A673 (cell line): ENCODE results near the gene MAP1LC3B2. TPM values are rescaled to one million over a fixed set of nuclear protein-coding genes. Genes with fewer than 3 reads are reported as not detected.

Source experiments
- BruUV-seq: library from RNA; stranded (reverse); fragments of 400-500 nt; replicated peaks from 2 replicates; lab custom pipeline; 2021; lab: Mats Ljungman, UMichigan
- CTCF ChIA-PET: fragments of 300-600 bp; sonication (Branson Sonifier 250); formaldehyde crosslinking; loops from one replicate; lab custom pipeline; 2022; ENCODE audit warnings: antibody characterized with exemption; lab: Charles Lee
- POLR2A ChIA-PET: fragments of 300-600 bp; sonication (Branson Sonifier 250); formaldehyde crosslinking; loops from one replicate; lab custom pipeline; 2022; ENCODE audit warnings: antibody characterized with exemption; ENCODE audit not compliant: low non-redundant PET; lab: Charles Lee
- DNase-seq: peaks from one replicate; pipeline ENCODE4 v3.0.0-alpha.2; 2015; ENCODE audit warnings: low spot score
- H3K27ac ChIP-seq: fragments of 200-600 bp; sonication (generic); 2 replicates; pipeline ENCODE4 v1.5.1; 2016; ENCODE audit warnings: mixed run types, low read depth, mild to moderate bottlenecking, mixed read lengths, antibody characterized with exemption, low read length; ENCODE audit not compliant: poor library complexity, severe bottlenecking
- H3K27me3 ChIP-seq: fragments of 200-600 bp; sonication (generic); replicated peaks from 2 replicates; pipeline ENCODE4 v1.6.1; 2017; ENCODE audit warnings: mixed run types, low read depth, mild to moderate bottlenecking, mixed read lengths, antibody characterized with exemption, low read length; ENCODE audit not compliant: insufficient read depth, poor library complexity
- H3K36me3 ChIP-seq: fragments of 200-600 bp; sonication (generic); 2 replicates; pipeline ENCODE4 v1.6.1; 2016; ENCODE audit warnings: mixed run types, mild to moderate bottlenecking, mixed read lengths, antibody characterized with exemption, low read length; ENCODE audit not compliant: insufficient read depth, poor library complexity, severe bottlenecking
- H3K4me1 ChIP-seq: fragments of 200-600 bp; sonication (generic); 2 replicates; pipeline ENCODE4 v1.6.1; 2017; ENCODE audit warnings: mixed run types, mild to moderate bottlenecking, mixed read lengths, antibody characterized with exemption, low read length; ENCODE audit not compliant: insufficient read depth, poor library complexity, severe bottlenecking
- H3K4me3 ChIP-seq: fragments of 200-600 bp; sonication (generic); 2 replicates; pipeline ENCODE4 v1.5.1; 2016; ENCODE audit warnings: low read depth, mixed run types, mild to moderate bottlenecking, mixed read lengths, low read length; ENCODE audit not compliant: poor library complexity, severe bottlenecking
- H3K9me3 ChIP-seq: fragments of 200-600 bp; sonication (generic); 2 replicates; pipeline ENCODE4 v1.6.1; 2016; ENCODE audit warnings: mixed run types, low read depth, mild to moderate bottlenecking, mixed read lengths, antibody characterized with exemption, low read length; ENCODE audit not compliant: poor library complexity, severe bottlenecking
- CTCF ChIP-seq: fragments of 300-800, 200-600 bp; sonication (generic); conservative IDR thresholded peaks from 2 replicates; pipeline ENCODE4 v1.5.1; 2017; ENCODE audit warnings: low read depth, mild to moderate bottlenecking, antibody characterized with exemption, low read length, moderate library complexity, mixed read lengths
- EZH2 ChIP-seq: fragments of 200-600 bp; sonication (generic); IDR thresholded peaks from 2 replicates; pipeline ENCODE4 v1.6.1; 2017; ENCODE audit warnings: borderline replicate concordance, low read depth, mild to moderate bottlenecking, mixed read lengths, antibody characterized with exemption, low read length; ENCODE audit not compliant: poor library complexity, severe bottlenecking
- intact Hi-C: fragments of 100-400 bp; cut with micrococcal nuclease; formaldehyde crosslinking; loops from one replicate; pipeline ENCODE4 v1.10.0; 2022; ENCODE audit not compliant: unreplicated experiment
- total RNA-seq: library from RNA; stranded (reverse); gene quantifications from 2 replicates; pipeline ENCODE4 v1.2.3, GENCODE V29; 2021

MAP1LC3B2 gene
- total RNA-seq, 1 experiment from 2014 or later: 1.7 TPM

GRCh38 chr12:116607039-116607438 lies 47.9 kb downstream of the MAP1LC3B2 start:
- ChIA-PET CTCF (no interaction called here), POLR2A (no interaction called here)
- H3K4me1 ChIP-seq: peaks cover 36% of the 10 kb centered on the region
- H3K27ac ChIP-seq: no peak overlapping the region
- H3K36me3 ChIP-seq: no peaks in the 10 kb centered on the region
- intact Hi-C loops: no loop called here
- H3K4me3 ChIP-seq: no peak overlapping the region
- no peaks in the 10 kb centered on the region for H3K9me3 ChIP-seq
- no peaks in the 10 kb centered on the region for H3K27me3 ChIP-seq
- DNase-seq: no peak
- no TSS peak for BruUV-seq
- TF ChIP-seq CTCF (no peak), EZH2 (no peak)

- peak; percentile 64 for DNase-seq
- peaks cover 13% of the 10 kb centered on the region for H3K4me1 ChIP-seq
- no peaks in the 10 kb centered on the region for H3K27me3 ChIP-seq
- no peak overlapping the region for H3K4me3 ChIP-seq
- no peaks in the 10 kb centered on the region for H3K9me3 ChIP-seq
- ChIA-PET CTCF (no interaction called here), POLR2A (no interaction called here)
- no peak overlapping the region for H3K27ac ChIP-seq
- intact Hi-C loops: no loop called here
- no peaks in the 10 kb centered on the region for H3K36me3 ChIP-seq
- no TSS peak for BruUV-seq
- TF ChIP-seq CTCF: peak; percentile 61
- TF ChIP-seq EZH2: no peak
Observed at GRCh38 chr12:116609319-116610114, 50.3 kb downstream of the MAP1LC3B2 start.

DNA sequence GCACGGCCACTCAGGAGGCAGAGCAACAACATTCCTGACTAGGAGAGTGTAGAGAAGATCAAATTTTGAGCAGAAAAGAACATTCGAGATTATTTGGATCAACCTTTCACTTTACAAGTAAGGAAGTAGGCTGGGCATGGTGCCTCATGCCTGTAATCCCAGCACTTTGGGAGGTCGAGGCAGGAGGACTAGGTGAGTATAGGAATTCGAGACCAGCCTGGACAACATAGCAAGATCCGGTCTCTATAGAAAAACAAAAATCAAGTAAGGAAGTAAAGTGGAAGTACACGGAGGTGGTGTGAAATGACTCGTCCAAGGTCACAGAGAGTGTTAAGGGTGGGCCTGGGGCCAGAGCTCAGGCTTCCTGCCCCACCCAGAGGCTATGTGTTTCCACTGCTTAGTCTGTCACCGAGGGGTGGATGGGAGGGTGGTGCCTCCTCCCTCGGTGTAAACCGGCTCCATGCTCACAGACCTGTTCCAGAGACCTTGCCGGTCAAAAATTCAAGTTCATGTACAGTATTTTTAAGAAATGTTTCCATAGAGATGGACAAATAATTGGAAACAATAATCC lies 51.9 kb downstream of the MAP1LC3B2 start:
- intact Hi-C loops: no loop called here
- BruUV-seq: no TSS peak
- POLR2A ChIA-PET: no interaction called here

More for the DNA sequence above, 51.9 kb downstream of the MAP1LC3B2 start:
- DNase-seq: no peak
- H3K4me1 ChIP-seq: no peaks in the 10 kb centered on the region
- H3K9me3 ChIP-seq: no peaks in the 10 kb centered on the region
- no peaks in the 10 kb centered on the region for H3K36me3 ChIP-seq
- CTCF ChIA-PET: no interaction called here
- no peak for TF ChIP-seq CTCF
- TF ChIP-seq EZH2: no peak
- H3K27me3 ChIP-seq: no peaks in the 10 kb centered on the region
- no peak overlapping the region for H3K4me3 ChIP-seq
- H3K27ac ChIP-seq: no peak overlapping the region
